ENCODE measurements around the gene SPESP1. TPM values are rescaled to one million over a fixed set of nuclear protein-coding genes. Genes with fewer than 3 reads are reported as not detected.

The SPESP1 gene
- total RNA-seq, 1 donor from 2014 or later, result 0.25 TPM

Other genes with a start within 250 kb of the SPESP1 start
- gene ANP32A, start 109.6 kb upstream of the SPESP1 start, total RNA-seq, result 85.8 TPM
- gene NOX5, start 84.2 kb downstream of the SPESP1 start, total RNA-seq, result not detected
- gene GLCE, start 230.1 kb downstream of the SPESP1 start, total RNA-seq, result 52.9 TPM

Measured in temporal lobe (tissue), 1 donor.